LoVo (cell line): ENCODE measurements around the gene PLEKHB1.
A peak's percentile ranks its signal among the peaks of the same experiment; 100 is the strongest.

Experiments used
- DNase-seq: peaks from one replicate; pipeline ENCODE4 v3.0.0-alpha.2; 2016; ENCODE audit warnings: low spot score

Gene PLEKHB1, protein sequence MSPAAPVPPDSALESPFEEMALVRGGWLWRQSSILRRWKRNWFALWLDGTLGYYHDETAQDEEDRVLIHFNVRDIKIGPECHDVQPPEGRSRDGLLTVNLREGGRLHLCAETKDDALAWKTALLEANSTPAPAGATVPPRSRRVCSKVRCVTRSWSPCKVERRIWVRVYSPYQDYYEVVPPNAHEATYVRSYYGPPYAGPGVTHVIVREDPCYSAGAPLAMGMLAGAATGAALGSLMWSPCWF

DNA sequence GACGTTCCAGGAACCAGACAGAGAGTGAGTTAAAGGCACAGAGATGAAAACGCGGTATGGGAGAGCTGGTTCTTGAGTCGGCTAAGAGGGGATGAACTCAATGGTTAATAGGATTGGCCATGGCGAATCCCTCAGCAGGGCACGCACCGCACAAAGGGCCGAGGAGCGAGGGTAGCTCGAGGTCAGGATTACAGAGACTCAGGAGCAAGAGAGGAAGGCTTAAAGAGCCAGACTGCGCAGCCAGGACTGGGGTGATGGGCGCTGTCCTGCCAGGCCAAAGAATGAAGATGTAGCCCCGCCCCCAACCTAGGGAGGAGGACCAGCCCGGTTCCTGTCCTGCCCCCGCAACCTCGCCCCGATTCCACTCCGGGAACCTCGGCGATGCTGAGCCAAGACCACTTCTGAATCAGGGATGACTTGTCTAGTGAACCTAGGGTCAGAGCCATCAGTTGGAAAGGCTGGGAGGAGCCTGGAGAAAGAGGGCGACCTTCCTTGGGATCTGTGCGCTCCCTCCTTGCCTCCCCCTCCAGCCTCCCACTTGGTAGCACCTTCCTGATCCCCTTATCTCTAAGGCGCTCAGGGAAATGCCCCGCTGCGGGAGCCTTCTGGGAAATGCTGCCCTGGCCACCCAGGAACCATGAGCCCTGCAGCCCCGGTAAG is at the start of gene PLEKHB1:
Gene PLEKHB1 (plus strand): TSS at position 610 of the 660 bp plus-strand sequence. CDS start 28 bp downstream, at position 638.
- no peak for DNase-seq

DNA sequence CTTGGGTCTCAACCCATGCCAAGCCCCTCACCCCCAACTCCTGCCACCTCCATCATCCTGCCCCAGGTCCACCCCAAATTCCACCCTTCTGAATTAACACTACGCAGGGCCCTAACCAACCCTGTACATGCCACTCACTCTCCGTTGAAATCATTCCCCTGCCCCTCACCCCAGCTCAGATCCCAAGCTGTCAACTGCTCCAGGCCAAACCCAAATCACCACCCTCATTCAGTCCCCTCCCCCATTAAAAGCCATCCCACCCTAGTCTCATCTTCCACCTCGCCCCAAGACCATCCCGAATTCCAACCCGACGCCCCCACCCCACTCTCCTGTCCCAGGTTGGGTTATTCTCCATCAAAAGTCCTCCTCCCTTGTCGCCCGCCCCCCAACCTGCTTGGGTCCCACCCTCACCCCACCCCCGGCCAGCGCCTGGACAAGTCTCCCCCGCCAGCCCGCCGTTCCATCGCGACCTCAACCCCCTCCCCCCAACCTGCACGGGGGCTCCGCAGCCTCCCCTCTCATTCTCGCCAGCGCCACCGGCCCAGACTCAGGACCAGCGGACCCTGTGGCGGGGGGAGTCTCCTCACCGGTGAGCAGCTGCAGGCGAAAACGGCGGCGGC is 48.9 kb upstream of the PLEKHB1 start:
- DNase-seq, result no peak

DNA sequence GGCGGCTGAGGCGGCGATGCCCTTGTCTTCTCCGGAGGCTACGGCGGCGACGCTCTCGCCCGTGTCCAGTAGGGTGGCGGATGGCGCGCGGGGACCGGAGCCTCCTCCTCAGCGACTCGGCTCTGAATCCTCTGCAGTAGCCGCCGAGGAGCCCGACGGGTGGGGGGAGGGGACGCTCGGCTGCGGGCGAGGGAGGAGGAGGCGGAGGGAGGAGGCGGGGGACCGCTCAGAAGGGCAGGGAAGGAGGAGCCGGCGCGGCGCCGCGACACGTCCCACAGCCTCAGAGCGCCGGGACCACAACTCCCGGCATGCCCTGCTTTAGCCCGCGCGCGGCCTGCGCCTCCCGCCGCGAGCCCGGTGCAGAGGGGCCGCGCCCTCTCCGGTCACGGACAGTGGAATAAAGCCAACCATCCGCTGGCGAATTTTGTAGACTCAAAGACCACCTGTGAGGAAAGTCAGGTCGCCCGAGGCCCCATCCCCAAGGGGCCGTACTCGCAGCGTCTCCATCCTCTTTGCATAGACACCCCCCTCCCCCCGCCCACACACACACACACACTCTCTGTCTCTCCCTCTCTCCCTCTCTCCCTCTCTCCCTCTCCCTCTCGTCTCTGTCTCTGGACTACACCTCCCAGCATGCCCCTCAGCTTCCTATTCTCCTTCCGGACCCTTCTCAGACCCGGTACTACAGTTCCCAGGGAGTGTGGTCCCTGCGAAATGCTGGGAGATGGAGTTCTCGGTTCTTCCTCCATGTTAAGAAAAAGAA is 48.2 kb upstream of the PLEKHB1 start, which contains the start of gene FAM168A:
Gene FAM168A (minus strand): TSS at position 157 of the 763 bp plus-strand sequence. CDS start 129,638 bp downstream, outside the sequence.
- peak; percentile 94 for DNase-seq

DNA sequence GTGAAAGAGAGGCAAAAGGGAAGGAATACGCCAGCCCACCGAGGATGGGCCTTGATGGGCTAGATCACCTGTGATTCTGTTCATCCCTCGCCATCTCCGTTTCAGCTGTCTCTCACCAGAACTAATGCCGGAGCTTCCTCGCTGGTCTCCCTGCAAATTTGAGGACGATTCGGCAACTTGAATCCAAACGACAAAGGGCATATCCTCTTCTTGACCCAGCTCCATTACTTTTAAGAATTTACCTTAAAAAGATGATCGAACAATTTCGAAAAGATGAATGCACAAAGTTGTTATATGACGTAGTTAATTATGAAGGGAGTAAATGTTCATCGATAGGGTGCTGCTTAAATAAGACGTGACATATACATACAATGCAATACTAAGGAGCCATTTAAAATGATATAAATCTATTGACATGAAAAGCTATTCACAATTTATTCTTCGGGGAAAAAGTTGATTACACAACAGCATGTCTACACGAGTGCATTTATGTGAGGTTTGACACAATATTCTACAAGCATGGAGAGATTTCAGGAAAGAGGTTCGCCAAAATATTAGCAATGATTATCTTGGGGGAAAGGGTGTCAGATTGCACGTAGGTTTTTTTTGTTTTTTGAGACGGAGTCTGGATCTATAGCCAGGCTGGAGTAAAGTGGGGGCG is 47.5 kb upstream of the PLEKHB1 start:
- DNase-seq, result no peak

DNA sequence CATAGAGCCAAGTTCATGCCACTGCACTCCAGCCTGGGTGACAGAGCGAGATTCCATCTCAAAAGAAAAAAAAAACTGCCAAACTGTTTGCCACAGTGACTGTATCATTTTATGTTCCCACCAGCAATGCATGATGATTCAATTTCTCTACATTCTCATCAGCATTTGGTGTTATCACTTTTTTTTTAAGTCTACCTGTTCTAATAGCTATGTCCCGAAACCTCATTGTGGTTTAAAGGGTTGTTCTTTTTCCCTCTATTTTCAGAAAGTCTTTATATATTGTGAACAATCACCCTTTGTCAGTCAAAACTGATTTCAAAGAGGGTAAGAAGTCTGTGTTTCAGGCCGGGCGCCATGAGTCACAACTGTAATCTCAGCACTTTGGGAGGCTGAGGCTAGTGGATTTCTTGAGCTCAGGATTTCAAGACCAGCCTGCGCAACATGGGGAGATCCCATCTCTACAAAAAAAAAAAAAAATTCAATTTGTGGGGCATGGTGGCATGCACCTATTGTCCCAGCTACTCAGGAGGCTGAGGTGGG is 33.7 kb upstream of the PLEKHB1 start:
- DNase-seq, result no peak

DNA sequence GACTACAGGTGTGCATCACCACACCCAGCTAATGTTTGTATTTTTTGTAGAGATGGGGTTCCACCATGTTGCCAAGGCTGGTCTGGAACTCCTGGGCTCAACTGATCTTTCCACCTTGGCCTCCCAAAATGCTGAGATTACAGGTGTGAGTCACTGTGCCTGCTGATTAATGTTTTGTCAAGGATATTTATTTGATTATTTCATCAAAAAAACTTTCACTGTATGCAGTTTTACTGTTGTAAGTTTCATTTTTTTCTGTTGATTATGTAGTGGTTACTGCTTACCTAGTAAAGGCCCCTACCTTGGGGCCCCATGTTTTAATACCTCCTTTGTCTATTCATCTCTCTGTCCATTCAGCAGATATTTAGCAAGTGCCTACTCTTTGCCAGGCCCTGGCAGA is 31.8 kb upstream of the PLEKHB1 start:
- DNase-seq, result no peak

DNA sequence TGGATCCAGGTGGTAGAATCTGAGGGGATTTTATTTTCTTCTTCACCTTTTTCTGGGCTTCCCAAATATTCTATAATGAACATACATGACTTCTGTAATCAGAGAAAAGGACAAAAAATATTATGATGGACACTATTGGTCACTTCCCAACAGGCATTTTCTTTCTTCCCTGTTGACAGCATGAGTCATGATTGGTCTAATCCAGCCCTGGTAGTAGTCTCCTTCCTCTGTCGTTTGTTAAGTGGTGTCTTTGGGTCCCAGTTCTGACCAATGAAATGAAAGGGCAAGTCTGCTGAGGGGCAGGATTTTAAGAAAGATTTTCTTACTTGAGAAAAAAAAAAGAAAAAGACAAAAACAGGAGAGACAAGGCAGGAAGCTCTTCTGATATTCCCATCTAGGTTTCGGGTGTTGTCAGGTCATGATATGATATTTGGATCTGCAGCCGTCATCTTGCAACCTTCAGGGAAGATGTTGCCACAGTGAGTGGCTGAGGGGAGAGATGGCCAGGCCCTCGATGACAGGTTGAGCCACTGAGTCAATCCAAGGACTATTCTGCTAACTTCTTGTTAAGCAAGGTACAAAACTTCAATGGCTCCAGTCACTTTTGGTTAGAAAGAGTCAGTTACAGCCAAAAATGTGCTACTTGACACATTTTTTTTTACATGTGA is 23.3 kb upstream of the PLEKHB1 start:
- no peak for DNase-seq

DNA sequence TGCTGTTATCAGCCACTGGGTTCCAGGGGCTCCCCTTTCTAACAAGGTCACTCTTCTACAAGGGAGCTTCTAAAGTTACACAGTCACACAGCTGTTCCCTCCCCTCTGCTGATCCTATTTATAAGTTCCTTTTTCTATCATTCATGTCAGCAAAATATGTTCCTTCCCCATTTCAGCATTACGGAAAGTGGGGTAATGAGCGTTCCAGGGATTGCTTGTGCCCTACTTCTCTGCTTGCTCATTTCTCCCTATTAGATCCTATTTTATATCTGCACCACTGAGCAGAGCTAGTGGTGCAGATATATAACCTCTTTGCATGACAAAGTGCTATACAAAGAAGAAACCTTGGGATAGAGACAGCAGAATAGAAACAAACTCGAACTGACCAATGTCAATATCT is 22.7 kb upstream of the PLEKHB1 start:
- DNase-seq, result no peak

DNA sequence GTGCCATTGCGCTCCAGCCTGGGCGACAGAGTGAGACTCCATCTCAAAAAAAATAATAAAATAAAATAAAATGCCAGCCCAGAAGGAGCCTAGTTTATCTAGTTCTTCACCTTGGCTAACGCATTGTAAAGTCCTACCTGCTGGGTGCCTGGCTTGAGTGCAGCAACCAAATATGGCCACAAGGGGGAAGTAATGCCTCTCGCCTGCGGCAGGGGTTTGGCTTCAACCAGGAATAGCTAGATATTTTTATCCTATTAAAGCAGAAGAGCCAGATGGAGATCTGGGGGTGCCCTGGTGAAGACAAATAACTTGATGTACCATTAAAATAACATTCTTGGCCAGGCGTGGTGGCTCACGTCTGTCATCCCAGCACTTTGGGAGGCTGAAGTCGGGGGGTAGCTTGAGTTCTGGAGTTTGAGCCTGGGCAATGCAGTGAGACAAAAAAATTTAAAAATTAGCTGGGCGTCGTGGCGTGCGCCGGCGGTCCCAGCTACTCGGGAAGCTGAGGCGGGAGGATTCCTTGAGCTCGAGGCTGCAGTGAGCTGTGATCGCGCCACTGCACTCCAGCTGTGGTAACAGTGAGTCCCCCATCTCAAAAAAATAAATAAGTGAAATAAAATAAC is 20.6 kb upstream of the PLEKHB1 start:
- peak; percentile 81 for DNase-seq

DNA sequence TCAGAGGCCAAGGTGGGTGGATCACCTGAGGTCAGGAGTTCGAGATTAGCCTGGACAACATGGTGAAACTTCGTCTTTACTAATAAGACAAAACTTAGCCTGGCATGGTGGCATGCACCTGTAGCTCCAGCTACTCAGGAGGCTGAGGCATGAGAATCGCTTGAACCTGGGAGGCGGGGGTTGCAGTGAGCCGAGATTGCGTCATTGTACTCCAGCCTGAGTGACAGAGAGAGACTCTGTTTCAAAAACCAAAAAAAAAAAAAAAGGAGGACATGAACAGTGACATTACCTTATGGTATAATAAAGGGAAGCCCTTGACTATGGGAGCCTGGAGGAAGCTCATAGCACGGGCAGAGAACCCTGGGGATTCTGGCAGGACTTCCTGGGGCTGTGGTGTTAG is 16.5 kb upstream of the PLEKHB1 start:
- no peak for DNase-seq

DNA sequence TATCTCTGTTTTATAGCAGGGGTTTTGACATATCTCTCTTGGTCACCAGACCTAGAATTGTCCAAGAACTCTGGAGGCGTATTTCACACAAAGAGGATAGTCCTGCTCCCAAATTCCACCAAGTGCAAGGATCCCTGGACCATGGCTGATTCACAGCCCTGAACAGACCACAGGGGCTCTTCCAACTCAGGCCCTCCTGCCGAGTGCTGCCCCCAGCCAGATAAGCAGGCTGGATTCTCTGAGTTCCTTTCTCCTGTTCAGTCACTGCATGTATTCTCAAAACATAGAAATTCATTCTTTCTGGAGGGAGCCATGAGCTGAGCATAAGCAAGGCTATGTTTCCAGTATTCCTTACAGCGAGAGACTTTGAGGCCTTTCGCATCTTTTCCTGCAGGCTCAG is 13.4 kb upstream of the PLEKHB1 start:
- no peak for DNase-seq

DNA sequence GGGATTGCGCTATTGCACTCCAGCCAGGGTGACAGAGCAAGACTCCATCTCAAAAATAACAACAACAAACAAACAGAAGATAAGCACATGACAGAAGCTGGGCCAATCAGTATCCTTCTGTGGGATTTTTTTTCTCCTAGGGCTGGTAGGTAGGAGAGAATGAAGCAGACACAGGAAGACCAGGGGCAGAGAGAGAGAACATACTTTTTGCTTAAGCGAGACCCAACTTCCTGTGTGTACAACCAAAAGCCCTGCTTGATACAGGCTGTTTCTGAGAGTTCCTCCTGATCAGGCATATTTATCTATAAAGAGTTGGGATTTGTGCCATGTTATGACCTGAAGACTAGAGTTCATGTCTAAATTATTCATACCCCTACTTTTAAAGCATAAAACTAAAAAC is 12.4 kb upstream of the PLEKHB1 start:
- no peak for DNase-seq

DNA sequence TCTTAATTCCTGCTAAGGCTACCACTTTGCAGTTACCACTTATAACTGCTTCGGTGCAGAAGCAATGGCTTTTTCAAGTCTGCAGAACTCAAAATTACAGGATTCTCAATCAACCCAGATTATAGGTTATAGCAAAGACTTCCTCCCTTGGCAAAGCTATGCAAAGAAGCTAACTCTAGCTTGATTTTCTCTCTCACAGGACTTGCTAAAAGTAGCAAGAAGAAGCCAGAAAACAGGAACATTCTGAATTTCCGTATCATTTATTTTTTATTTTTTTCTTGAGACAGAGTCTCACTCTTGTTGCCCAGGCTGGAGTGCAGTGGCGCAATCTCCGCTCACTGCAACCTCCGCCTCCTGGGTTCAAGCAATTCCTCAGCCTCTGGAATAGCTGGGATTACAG is 10.7 kb upstream of the PLEKHB1 start:
- DNase-seq, result no peak

DNA sequence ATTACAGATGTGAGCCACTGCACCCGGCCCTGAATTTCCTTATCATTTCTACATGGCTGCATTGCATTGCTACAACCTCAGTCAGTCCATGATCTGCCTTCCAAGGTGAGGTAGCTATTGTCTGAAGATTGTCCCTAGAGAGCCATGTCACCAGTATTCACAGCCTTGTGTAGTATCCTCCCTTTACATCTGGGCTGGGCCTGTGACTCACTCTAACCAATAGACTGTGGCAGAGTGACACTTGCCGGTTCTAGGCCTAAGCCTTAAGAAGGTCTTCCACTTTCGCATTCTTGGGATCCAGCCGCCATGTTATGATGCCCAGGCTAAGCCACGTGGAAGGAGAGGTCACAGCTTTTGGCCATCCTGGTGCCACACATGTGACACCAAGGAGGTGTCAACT is 10.1 kb upstream of the PLEKHB1 start:
- no peak for DNase-seq

DNA sequence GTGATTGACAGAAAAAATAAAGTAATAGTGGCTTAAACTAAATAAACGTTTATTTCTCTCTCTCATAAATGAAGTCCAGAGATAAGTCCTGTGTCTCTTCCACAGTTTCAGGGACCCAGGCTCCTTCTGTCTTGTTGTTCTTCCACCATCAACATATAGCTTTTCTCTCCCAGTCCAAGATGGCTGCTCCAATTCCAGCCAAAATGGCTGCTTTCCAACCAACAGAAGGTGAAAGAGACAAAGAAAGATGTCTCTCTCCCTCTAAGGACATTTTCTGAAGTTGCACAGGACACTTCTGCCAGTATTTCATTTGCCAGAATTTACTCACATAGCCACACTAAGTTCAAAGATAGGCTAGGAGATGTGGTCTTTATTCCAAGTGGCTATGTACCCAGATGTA is 9.4 kb upstream of the PLEKHB1 start:
- DNase-seq, result no peak

DNA sequence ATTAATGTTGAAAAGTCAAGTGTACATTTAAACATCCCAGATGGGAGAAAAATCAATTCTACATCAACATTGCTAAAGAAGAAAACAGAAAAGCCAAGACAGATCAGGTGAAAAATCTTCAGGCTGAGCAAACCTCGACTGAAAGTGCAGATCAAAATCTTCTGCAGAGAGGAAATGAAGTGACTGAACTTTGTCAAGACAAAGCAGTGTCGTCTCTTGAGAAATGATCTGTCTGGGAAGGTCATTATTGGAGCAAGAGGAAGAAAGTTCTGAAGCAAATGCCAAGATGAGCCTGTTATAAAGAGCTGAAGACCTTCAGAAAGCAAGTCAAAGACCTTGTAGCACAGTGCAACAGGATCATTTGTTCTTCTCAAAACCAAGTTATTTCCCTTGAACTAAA is 5.8 kb upstream of the PLEKHB1 start:
- DNase-seq, result no peak

DNA sequence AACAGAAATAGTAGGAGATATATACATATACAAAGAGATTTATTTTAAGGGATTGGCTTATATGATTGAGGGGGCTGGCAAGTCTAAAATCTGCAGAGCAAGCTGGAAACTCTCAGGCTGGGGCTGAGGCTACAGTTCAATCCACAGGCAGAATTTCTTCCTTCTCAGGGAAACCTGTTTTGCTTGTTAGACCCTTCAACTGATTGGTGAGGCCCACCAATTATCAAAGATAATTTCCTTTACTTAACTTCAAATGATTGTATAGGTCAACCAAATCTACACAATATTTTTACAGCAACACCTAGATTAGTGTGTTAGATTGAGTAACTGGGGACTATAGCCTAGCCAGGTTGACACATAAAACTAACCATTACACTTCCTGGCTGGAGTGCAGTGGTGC is 4.7 kb upstream of the PLEKHB1 start:
- DNase-seq, result no peak

DNA sequence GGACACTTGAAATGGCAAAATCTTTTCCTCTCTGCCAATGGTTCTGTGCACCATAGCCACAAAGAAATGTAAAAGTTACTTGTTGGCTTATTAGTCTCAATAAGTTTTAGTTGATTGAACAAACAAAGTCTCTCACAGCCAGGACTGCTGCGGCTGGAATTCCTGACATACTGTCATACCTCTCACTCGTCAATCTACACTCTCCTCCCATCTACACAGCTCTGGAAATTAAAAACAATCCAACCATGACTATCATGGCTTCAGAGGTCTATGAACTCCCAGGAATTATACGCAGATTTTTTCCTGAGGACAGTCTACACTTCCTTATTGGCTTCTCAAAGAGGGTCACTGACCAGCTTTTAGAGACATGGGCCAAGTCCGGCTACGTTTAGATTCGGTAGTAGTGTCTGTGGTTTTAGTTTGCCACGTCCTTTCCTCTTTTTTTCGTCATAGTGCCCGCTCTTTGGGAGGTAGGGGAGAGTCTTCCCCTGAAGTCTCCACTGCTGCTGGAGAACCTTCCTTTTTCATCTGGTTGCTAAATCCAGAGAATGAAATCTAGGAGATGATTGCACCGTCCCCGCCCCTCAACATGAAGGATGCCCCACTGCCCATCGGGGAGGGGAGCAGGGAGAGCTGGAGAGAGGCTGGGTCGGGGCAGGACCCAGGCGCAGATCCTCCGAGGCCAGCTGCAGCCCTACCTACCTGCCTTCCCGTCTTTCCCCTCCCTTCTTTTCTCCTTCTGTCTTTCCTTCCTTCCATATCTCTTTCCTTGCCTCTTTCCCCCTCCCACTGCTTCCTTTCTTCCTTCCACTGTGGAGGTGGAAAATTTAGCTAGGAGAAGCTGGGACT is 1.0 kb upstream of the PLEKHB1 start:
- DNase-seq, result no peak

DNA sequence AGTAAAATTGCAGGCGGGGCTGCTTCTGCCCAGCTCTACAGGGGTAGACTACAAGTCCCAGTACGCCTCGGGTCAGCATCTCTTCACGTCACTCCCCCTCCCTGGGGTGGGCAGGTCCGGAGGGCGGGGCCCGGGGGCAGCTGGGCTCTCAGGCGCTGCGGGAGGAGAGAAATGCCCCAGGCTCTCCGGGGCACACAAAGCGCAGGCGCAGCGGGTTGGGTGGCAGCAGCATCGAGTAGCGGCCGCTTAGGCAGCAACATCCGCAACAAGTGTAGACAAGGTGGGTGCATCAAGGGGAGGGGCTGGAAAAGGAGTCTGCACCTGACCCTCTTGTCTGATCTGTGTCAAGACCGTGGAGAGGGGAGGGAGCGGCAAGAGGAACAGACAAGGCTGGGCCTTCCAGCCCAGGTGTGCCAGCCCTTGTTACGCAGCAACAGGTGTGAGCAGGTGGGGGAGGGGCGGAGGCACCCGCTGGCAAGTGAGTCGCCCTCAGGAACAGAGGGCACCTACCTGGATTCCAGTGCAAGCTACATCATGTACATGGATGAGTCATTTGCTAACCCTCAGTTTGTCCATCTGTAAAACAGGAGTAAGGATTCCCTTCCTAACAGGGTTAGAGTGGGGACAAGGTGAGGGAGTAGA is 1.2 kb downstream of the PLEKHB1 start:
- DNase-seq, result peak; percentile 59
